Measurements from ENCODE around the gene NDN.

DNA sequence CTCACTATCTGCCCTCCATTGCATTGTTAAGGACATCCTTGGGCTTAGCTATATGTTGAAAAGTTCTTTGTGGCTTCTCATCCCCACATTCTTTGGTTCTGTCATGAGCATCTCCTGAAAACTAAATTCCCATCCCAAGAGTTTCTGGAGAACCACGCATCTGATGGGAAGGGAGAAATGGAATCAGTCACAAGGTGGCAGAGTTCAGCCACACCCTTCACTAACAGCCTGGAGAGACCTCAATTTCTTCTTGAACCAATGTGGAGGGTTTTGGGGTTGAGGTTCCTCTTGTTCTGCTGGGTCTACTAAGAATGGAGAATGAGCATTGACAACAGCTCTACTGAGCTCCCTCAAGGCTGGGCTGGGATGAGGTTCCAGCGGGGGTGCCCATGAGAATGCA lies 23.9 kb downstream of the NDN start:
- TF ChIP-seq, protein P1, sequence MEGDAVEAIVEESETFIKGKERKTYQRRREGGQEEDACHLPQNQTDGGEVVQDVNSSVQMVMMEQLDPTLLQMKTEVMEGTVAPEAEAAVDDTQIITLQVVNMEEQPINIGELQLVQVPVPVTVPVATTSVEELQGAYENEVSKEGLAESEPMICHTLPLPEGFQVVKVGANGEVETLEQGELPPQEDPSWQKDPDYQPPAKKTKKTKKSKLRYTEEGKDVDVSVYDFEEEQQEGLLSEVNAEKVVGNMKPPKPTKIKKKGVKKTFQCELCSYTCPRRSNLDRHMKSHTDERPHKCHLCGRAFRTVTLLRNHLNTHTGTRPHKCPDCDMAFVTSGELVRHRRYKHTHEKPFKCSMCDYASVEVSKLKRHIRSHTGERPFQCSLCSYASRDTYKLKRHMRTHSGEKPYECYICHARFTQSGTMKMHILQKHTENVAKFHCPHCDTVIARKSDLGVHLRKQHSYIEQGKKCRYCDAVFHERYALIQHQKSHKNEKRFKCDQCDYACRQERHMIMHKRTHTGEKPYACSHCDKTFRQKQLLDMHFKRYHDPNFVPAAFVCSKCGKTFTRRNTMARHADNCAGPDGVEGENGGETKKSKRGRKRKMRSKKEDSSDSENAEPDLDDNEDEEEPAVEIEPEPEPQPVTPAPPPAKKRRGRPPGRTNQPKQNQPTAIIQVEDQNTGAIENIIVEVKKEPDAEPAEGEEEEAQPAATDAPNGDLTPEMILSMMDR (IDR thresholded peaks at IDR 0.05), result no peak
- TF ChIP-seq POLR2A (IDR thresholded peaks at IDR 0.05), result no peak
